ENCODE measurements around the gene TXNRD2.

DNA sequence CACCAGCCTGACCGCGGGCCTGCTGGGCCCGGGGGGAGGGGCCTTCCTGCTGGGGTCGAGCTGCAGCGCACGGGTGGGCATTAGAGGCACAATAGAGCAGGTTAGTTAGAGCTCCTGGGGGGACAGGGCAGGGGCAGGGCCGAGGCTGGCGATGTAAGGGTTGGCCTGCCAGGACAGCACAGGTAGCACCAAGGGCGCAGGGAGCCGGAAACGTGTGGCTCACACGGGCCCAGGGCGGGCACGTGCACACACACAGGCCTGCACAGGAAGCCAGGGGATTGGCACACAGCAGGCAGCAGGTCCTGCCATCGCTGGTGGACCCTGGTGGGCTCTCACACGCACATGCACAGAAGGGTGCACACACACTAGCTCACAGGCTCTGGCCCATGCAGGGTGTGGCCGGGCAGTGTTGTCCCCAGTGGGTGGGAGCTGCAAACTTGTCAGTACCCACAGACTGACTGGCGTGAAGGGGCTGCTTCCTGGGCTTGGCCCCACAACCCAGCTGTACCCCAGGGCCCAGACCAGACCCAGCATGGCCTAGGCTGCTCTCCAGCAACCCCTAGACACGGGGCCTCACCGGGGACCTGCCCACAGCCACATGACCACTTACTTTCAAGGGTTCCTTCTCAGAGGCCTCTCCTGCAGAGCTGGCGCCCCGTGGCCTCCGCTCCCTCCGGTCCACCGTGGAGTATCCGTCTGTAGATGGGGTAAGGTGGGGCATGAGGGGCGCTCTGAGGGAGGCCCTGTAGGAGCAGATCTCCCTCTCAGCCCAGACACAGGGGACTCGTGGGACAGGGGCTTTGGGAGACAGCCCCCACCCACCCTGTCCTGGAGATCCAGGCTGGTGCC, 29.9 kb upstream of the TXNRD2 start:
- TF ChIP-seq, protein P1, sequence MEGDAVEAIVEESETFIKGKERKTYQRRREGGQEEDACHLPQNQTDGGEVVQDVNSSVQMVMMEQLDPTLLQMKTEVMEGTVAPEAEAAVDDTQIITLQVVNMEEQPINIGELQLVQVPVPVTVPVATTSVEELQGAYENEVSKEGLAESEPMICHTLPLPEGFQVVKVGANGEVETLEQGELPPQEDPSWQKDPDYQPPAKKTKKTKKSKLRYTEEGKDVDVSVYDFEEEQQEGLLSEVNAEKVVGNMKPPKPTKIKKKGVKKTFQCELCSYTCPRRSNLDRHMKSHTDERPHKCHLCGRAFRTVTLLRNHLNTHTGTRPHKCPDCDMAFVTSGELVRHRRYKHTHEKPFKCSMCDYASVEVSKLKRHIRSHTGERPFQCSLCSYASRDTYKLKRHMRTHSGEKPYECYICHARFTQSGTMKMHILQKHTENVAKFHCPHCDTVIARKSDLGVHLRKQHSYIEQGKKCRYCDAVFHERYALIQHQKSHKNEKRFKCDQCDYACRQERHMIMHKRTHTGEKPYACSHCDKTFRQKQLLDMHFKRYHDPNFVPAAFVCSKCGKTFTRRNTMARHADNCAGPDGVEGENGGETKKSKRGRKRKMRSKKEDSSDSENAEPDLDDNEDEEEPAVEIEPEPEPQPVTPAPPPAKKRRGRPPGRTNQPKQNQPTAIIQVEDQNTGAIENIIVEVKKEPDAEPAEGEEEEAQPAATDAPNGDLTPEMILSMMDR (IDR thresholded peaks at IDR 0.05) = no peak
- no peak for TF ChIP-seq POLR2A (IDR thresholded peaks at IDR 0.05)

Measured in thyroid gland (tissue), 4 donors.